GM19463 (cell line): ENCODE results near the gene TAL1.

ENCODE experiments used
- ATAC-seq: cut with Tn5 transposase; IDR thresholded peaks from one replicate; pipeline ENCODE4 v1.9.1; 2021; ENCODE audit warnings: mild to moderate bottlenecking, moderate library complexity; ENCODE audit not compliant: unreplicated experiment

The TAL1 gene

DNA sequence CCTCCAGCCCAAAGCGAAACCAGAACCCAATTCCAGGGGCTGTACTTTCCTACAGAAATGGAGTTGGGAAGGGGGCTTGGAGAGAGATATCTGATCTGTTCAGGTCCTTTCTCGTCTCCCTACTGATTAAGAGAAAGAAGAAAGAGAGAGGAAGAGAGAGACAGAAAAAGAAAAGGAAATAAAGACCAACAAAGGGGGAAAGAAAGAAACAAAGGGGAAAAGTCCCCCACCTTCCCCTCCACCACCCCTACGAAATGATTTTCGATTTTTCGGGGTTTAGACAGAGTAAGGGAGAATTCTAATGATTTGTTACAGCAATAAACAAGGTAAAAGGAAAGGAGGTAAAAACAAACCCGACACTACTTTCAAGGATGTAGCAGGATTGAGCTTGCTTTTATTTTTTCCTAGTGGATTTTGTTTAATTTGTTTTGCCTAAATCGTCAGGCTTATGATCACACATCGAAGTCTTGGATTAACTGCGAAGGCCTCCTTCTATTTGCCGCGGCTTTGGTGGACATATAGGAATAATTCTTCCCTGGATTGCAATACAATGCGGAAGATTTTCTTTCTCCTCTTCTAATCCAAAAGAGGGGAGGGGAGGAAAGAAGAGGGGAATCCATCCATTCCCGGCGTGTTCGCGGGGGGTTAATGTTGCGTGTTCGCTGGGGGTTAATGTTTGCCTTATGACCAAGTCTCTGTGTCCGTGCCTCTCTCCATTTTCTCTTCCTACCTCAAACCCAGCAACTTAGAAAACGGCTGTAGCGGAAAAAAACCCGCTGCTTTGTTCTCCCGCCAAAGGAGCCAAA, 1.9 kb downstream of the TAL1 start:
- no peak for ATAC-seq

DNA sequence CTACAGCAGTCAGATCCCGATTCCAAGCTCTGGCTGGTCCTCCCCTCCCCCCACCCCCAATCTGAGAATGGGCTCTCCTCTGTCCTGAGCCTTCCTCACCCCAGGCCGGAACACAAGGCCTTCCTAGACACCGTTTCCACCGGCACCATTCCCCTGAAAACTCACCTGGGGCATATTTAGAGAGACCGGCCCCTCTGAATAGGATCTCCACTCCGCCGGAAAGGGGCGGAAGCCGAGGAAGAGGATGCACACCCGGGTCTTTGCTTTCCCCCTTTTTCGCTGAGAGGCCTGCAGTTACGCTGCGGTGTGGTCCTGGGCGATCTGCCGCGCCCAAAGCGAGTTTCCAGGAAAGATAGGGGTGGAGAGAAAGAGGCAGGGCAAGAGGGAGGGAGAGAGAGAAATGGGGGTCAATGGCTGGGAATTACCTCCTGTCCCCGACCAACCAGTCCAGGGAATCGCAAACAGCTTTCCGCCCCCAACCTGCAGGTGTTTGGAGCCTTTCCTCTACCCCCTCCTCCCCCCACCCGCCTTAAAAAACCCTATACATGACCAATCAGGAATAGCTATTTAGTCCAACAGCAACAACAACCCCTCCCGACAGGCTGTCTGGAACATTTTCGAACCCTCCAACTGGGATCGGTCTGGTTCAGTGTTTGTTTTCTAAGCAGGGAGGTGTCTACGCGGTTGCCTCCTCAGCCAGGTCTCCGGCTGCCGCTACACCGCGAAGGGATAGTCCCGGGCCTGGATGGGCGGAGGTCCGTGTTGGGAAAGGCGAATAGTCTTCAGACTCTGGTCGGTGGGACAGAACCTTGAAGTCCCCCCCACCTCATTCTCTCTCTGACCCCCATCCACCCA, 2.8 kb downstream of the TAL1 start:
- ATAC-seq: no peak

DNA sequence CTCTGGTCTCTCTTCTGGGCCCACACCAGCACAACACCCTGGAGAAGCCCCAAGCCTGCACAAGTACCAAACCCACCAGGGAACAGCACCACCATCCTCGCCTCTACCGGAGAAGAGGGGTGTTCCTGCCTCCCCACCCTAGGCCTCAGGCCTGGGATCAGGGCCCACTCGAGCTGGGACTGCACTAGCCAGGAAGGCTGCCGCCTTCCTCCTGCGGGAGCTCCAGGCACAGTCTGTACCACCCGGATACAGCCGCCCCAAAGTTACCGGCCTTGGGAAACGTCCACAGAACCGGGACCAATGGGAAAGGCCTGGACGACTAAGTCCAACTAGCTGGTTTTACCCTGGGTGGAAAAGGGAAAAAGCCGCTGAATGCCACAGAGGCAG, 3.4 kb downstream of the TAL1 start:
- ATAC-seq: no peak

DNA sequence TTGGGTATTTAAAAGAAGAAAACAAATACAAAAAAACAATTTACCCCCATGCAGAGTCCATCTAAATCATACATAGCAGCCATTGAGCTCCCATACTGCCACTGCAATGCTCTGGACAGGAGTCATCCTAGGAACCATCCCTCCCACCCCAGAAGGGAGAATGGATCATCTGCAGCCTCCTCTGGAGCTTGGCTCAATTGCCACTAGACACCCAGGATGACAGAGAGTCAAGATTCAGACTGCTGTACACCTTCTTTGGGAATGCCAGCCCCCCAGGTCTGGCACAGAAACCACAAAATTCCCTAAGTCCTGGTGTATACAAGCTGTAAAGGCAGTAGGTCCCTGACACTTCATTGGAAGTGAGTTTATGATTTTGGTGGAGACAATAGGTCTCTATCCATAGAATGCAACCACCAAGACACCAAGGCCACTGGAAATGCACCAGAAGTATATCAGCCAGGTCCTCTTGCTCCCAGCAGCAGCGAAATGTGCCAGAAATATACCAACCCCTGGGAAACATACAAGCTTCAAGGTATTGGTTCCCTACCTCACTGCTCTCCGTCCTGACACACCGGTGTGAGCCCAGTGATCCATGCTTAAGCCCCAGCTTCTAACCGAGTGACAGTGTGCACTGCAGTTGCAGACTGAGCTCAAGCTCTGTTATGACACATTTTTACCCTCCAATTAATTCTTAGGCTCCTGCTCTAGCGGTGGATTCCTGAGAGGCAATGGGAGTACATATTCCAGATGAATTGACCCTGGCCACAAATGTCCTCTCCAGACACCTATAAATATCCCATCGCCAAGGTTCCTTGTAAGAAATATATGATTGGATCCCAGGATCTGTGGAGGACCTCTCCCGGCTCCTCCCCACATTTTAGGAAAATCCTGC, 4.4 kb downstream of the TAL1 start:
- no peak for ATAC-seq

DNA sequence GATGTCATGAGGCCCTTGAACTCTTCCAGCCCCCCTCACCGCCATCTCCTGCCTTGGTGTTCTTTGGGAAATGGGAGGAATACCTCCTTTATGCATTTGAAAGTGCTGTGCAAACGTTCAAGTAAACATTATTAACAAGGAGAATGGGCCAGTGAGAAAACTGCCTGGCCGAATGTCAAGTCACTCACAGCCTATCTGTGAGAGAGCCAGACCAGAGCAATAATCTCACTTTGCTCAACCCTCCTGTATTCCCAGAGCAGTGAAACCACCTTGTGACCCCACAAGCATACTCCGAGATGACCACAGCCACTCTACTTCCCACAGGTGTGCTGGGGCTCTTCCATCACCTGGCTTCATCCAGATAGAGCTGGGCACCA, 5.2 kb downstream of the TAL1 start:
- no peak for ATAC-seq

DNA sequence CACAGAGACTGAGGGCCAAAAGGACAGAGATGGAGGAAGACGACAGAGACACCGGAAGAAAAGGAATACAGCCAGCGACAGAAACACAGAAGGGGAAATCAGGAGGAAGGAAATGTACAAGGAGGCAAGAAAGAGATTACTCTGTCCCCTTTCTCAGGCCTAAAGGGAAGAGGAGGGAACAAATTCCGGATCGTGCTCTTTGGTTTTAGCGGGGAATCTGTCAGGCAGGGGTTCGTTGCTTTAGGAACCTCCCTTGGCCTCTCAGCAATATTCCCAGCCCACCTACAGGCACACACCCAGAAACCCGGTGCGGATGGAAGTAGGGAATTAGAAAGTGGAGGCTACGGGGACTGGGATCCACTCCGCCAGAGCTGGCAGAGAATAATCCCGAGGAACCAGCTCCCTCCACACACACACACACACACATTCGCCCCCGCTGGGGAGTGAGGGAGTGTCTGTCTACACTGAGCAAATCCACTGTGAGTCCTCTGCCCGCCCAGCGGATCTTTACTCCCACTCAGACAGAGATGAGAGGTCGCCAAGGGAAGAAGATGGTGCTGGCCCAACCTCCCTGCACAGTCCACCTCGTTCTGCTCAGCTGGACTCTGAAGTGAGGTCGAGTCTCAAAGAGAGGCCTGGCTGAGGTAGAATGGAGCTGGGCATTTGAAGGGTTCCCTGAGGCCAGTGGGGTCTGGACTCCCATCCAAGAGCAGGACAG, 5.7 kb downstream of the TAL1 start:
- no peak for ATAC-seq

DNA sequence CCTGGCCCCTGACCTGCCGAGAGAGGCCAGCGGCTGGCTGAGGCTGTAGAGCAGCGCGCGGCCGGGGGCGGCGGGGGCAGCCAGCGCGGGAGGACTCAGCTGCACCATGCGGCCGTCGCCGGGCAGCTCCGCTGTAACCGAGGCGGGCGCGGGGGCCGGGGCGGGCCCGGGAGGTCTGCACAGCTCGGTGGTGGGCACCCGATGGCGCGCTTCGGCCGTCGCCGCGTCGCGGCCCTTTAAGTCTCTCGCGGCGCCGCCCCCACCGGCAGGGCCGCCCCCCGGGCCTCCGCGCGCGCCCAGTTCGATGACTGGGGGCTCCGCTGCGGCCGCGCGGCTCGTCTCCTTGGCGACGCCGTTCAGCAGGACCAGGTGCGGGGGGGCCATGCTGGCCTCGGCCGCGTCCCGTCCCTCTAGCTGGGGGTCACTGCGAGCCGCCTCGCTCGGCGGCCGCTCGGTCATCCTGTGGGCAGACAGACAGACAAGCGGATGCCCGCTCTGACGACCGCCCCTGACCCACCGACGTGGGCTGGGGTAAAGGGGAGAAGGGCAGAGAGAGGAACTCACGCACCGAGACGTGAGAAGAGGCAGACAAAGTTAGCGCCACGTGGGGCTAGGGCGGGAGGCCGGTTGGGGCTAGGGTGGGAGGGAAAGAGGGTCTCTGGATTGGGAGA, 6.5 kb downstream of the TAL1 start:
- no peak for ATAC-seq

DNA sequence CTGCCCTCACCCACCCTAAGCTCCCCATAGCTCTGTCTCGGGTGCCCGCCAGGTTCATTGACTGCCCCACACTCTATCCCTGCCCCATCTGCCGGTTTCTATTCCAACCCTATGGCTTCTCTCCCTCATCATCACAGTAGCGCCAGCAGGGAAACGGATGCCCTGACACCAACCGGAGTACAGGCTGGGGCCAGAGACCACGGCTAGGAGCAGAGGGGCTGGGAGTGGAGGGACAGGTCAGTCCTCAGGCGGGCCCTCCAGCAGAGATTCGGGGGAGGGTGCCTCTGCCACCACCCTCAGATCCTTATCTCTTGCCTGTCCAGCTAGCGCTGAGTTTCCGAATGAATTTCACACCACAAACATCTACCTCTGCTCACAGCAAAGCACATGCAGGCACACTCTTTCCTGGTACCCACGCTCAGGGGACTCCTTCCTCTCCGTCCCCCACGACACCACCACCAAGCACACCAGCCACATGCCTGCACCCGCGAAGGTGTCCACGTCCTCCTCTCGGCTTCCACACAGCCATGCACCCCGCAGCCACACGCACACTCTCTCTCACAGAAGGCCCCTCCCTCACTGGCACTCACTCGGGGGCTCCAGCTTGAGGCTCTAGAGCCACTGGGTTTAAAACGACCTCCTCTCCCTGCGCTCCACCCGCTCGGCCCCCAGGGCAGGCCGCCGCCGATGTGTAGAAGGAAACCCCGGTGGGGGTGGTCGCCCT, 7.2 kb downstream of the TAL1 start:
- no peak for ATAC-seq

DNA sequence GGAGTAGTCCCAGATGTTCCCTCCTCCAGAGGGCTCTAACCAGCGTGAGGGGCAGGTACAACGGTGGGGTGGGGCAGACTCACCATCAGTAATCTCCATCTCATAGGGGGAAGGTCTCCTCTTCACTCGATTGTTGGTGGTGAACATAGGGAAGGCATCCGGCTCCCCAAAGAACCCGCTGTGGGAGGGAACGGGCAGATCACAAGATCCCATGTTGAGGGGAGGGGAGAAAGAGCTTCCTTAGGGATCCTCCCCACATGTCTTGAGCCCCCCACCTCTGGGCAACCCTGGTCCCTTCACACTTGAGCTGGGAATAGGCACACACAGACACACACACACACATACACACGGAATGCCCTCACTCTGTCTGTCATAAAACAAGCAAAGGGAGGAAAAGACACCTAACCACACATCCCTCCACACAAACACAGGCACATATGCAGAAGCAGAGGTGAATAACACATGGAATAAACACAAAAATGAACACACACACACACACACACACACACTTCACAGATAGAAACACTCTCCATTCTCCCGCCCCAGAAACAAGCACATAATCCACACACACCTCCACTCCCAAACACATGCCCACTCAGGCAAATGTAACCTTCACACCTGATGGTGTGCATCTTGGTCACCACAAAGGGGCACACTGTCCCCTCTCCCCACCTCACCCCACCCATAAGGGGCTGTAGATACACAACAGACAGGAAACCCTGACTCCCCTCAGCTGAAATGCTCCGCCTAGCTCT, 7.9 kb downstream of the TAL1 start:
- ATAC-seq: no peak

DNA sequence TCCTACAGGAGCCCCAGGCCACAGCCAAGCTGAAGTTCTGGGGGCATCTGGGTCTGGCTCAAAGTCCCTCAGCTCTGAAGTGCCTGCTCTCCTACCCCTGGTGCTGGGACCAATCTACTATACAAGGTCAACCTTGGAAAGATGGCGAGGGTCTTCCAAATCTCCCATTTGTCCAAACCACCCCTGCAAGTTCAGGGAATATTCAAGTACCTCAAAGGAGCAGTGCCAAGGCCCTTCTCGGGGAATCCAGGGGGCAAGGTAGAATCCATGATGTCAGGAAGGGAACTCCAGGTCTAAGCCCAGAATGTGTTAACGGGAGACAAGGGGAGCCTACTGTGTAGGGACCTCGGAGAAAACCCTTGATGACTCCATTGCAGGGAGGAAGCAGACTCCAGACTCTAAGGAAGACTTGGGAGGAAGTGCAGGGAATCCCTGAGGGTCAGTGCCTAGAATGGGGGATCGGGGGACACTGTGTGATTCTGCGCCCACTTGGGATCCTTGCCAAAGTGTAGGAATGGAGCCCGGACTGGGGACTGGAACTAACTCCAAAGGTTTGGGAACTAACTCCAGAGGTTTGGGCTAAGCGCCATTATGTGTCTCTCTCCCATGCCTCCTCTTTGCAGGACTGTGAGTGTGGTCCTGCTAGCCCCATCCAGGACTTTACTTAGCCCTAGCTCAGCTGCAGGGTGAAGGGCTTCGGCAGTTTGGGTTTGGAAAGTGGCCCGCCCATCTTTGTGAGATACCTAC, 8.7 kb downstream of the TAL1 start:
- no peak for ATAC-seq

DNA sequence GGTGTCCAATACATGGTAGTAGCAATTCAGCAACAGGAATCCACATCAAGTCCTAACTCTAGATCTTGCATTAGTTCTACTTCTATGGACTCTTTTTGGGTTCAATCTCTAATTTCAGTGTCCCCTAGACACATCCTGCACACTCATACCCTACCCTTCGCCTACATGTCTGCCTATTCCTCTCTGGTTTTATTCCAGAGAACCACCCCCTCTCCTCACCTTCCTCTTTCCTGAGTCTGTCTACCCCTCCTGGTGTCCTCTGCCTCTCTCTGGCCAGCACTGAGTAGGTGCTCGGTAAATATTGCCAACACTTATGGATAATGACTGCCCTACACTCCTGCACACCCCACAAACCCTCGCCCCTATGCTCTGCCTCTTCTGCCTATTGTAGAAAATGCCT, 9.5 kb downstream of the TAL1 start:
- no peak for ATAC-seq

DNA sequence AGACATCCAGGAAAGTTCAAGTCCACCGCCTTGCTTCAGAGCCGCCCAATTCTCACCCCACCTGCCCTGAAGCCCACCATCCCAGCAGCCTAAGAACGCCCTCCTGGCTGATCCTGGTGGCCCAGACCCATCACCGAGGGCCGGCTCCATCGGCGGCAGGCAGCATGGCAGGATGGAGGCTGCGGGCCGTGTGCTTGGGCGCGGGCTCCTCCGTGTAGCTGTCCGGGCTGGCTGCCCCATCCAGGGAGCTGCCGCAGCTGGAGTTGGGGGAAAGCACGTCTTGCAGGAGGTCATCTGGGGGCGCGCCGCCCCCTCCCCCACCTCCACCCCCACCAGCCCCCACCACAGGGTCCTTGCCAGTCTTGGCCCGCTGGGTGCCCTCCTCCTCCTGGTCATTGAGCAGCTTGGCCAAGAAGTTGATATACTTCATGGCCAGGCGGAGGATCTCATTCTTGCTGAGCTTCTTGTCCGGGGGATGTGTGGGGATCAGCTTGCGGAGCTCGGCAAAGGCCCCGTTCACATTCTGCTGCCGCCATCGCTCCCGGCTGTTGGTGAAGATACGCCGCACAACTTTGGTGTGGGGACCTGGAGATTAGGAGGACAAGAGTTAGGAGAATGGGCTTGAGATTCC, 12.3 kb downstream of the TAL1 start:
- no peak for ATAC-seq

DNA sequence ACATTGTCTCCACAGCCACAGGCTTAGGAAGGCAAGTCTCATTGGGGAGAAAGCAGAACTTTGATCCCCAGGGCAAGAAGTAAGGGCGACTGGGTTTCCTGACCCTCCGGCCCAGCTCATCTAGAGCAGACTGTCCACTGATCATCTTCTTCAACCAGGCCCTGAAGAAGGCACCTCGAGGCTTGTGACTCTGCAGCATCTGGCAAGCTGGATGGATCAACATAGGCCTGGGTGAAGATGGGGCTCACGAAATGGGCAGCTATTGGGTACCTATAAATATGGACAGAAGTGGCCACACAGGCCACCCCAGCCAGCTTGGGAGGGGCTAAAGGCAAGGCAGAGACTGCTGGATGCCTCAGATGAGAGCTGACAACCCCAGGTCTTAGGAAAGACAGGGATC, 13.0 kb downstream of the TAL1 start:
- ATAC-seq: no peak

DNA sequence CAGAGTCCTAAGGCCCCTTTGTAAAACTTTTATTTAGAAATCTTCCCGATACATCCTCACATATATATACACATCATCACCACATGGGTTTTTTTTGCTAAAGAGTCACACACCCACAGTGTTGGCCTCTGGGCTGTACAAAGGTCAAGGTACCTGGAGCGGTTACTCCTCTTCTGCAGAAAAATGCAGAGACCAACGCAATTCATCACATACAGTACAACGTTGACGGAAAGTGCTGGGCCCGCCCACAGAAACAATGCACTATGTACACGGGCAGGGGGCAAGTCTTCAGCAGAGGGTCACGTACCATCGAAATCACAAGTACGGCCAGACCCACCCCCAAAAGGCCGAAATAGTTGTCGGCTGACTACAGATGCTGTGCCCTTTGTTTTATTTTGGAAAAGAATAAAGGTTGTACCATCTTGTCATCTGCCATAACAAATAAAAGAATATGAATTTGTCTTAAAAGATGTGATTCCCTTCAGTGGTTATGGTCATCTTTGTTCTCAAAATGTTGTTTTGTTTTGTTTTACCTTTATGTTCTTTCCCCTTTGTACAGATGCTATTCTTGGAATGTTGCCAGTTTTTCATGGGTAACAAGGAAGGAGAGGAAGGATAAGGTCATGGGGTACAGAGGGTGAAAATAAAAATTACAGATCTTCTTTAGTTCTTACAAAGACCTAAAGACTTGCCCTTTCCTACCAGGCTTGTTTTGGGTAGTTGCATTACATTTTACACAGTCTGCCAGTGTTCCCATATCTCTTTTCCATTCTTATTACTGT, 15.6 kb downstream of the TAL1 start:
- ATAC-seq: no peak

DNA sequence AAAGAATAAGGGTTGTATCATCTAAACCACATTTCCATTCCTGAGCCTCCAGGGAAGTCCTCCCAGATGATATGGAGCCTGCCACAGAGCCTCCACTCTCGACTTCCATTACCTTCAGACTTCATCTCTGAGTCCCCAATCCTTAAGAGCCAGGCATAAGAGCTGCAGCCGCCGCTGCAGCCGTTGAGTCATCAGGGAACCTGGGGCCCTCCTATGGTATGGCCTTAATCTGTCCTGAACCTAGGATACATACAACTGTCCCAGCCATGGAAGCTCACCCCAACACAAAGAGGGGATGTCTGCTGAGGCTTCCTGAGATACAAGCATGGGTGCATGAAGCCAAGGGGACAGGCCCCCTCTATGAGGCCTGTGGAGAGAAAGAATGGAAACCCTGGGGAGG, 16.3 kb downstream of the TAL1 start:
- no peak for ATAC-seq

DNA sequence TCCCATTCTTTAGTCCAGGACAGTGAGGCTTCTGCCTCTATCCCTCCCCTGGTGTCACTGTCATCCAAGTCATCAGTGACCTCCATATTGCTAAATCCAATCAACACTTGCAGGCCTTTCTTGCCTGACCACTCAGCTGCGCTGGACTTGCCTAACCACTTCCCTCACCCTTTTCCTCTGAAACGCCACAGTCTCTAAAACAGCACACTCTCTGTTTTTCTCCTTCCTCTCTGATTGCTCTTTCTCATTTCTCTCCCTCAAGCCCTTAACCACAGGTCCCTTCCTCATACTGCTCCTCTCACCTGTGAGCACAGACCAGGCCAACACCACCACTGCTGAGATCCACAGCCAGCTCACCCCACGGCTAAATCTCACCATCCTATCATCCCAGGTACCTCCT, 17.5 kb downstream of the TAL1 start:
- no peak for ATAC-seq
